NCI-H2227 (cell line): Measurements from ENCODE around the gene ARPC5L.

Source experiments
- DNase-seq: peaks from one replicate; lab custom pipeline; 2025; ENCODE audit not compliant: unreplicated experiment; lab: John Stamatoyannopoulos, UW

The ARPC5L gene

GRCh38 chr9:124863371-124863871 lies 1.5 kb downstream of the ARPC5L start:
- DNase-seq: no peak

DNA sequence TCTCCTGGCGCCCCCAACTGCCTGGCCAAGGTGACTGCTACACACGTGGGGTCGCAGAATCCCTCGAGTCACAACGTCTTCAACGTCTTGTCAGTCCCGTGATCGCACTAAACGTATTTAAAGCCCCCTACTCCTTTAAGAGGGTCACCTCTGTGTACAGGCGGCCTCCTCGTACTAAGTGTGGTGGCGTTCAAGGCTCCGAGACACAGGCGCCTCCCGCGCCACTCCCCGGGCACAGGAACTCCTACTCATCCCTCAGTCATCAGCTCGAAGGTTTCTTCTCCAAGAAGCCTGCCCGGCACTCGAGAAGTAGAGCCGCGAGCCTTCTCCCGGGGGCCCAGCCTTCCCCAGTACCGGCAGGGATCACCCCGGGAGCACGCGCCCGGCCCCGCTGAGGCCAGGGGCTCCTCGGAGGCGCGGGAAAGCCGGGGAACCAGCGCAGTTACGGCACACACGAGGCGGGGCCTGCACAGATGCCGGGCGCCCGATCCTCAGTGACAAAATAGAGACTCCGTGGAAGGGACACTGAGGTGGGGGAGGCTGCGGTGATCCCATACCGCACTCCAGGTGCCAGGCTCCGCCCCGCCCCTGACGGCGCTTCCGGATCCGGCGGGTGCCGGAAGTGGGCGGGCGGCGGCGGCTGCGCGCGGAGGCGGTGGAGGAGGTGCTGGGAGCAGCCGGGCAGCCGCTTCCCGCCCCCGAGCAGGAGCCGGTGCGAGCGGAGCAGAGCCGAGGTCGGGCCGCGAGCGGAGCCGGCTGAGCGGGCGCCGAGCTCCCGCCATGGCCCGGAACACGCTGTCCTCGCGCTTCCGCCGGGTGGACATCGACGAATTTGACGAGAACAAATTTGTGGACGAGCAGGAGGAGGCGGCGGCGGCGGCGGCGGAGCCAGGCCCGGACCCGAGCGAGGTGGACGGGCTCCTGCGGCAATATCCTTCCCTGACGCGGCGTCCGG lies 6.9 kb downstream of the ARPC5L start:
- peak; percentile 90 for DNase-seq

- no peak for DNase-seq
Observed at GRCh38 chr9:124869466-124869985, 7.6 kb downstream of the ARPC5L start.

- DNase-seq: peak; percentile 26
Observed at GRCh38 chr9:124869986-124870560, 8.1 kb downstream of the ARPC5L start.

- no peak for DNase-seq
Observed at GRCh38 chr9:124870723-124871122, 8.8 kb downstream of the ARPC5L start.

- no peak for DNase-seq
Observed at GRCh38 chr9:124871156-124871561, 9.2 kb downstream of the ARPC5L start.

DNA sequence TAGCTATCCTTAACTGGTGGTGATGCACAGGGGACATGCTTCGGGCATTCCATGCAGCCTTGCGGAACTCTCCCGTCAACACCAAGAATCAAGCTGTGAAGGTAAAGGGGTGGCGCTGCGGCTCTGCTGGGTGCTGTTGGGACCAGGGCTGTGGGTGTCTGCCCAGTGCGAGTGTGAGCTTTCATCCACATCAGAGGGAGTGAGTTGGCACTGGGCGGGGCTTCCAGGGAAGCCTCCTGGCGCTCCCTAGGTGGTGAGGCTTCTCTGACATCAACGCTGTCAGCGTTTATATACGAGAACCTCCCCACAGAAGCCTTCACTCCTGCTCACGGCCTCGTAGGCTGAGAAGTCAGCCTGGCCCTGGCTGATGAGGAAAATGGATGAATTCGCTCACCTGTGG lies 11.7 kb downstream of the ARPC5L start:
- DNase-seq: peak; percentile 21

DNA sequence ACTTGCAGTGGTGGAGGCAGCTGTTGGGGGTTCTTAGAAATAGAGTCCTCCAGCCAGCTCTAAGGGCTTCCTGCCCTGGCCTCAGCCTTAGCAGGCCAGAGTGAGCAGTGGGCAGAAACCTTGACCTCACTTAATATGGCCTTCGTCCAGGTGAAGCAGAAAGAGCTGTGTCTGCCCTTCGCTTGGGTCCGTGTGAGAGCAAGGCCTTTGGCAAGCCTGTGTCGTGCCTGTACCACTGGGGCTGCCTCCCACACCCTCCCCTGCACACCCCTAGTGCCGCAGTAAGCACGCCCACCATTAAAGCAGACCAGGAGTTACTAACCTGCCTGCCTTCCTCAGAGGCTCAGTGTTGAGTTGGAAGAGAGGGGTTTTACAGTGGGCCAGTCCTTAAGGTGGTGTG lies 13.6 kb downstream of the ARPC5L start:
- DNase-seq: no peak

DNA sequence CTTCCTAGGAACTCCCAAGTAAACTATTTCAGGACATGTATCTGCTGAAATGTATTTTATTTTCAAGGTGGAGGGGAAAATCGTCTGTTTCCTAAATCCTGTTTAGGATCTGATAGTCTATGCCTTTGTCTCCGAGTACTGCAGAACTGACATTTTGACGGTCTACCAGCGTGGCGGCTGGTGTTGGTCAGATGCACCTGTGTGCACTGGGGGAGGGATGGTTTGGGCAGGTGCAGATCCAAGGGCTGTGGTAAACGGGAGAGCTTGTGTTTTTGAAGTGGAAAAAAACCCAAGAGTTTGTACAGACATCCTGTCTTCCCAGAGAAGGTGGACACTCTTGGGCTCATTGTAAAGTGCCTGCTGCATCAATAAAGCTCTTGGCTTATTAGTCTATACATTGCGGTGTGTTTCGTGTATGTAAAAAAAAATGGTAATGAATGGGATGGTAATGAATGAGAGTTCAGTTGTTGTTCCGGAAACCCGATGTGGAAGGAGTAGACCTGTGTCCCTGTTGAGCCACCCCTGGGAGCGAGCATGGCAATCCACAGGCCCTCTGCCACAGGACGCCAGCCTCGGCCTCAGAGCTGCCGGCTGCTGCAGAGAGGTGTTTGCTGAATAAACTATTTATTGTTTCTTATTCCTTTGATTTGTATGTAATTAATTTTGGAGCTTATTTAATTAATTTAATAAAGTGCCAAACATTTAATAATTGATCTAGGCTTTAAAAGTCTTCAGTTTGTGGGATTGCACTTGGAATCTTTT lies 15.3 kb downstream of the ARPC5L start:
- DNase-seq: no peak

GRCh38 chr9:124878021-124878420 lies 16.1 kb downstream of the ARPC5L start:
- DNase-seq: no peak

DNA sequence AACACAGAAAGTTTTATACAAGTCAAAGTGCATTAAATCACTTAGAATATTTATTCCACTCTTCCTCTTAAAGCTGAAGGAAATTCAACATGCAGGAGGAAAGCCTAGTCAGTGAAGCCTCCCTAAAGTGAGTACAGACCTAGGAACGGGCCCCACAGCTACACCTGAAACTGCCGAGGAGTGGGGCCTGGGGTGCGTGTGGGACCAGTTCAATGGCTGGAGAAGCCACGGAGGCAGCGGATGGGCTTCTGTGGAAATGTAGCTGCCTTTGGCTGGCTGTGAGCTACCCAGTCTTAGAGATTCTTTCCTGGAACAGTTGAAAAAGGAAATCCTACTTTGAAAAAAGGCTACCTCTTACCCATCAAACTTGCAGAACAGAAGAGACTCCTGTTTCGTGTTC lies 16.6 kb downstream of the ARPC5L start:
- DNase-seq: no peak

DNA sequence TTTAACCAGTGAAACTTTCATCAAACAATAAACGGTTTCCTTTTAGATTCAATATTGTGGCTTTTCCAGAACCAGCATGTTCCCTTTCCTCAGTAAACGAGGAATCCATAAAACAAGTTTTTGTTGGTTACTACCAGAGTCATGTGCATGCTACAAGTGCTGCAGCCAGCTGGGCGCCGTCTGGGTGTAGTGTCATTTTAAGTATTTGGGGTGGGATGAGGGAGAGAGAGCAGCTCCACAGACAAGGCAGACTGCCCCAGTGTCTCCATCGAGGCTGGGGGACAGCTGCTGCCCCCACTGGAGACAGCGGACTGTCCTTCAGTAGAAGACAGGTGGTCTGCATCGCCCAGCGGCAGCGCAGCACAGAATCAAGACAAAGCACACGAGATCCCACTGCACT lies 17.3 kb downstream of the ARPC5L start:
- DNase-seq: no peak

DNA sequence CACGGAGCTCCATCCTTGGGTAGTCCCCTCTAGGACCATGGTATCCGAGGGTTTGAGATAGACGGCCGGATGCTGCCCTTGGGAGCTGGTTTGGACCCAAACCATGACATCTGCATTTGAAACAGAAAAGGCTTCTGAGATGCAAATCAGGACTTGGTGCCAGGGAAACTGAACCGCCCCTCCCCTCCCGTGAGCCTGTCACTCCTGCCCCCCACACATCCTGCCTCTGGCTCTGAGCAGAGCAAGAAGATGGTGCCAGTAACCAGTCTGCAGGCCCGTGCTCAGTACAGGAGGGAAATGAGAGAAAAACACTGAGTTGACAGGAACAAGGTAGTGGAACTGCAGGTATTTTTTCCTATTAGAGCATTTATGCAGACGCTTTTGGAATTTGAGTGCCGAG lies 18.6 kb downstream of the ARPC5L start:
- DNase-seq: no peak

DNA sequence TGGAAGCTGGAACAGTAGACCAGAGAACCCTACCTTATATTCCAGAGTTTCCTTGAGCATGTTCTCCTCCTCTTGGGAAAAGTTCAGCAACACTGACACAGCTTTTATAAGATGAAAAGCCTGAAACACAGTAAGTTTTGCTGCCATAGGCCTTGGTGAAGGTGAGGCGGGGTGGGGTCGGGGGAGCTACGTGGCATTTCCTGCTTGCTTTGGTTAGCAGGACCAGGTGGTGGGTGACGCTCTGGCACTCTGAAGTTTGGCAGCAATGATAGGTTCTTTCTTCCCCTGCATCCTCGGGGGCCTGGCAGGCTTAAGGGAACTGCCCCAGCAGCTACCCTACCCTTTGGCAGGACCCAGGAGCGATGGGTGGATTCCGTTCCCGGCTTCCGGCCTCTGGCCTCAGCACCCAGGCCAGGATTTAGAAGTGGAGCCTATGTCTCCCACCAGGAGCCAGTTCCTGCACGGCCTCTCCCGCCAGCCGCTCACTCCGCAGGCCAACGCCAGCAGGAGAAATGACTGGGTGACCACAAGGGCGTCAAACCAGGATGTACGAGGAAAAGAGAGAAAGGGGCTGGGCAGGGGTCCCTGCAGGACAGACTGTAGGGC lies 19.3 kb downstream of the ARPC5L start:
- DNase-seq: no peak

DNA sequence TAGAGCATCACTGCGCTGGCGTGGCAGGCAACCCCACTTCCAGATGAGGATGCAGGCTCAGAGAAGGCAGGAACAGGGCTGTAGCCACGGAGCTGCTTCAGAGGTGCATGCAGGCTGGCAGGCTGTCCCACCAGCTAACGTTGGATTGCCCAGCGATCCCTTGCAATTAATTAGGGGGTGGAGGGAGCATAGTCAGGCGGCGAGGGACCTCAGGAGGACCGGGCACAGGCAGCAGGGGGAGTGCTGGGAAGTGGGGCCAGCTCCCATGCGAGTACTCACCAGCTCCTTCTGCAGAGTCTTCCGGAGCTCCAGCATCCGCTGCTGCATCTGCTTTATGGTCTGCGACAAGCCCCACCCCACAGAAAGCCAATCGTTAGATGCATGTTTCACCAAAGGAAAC lies 20.3 kb downstream of the ARPC5L start:
- DNase-seq: no peak

GRCh38 chr9:124884376-124884775 lies 22.4 kb downstream of the ARPC5L start:
- no peak for DNase-seq

DNA sequence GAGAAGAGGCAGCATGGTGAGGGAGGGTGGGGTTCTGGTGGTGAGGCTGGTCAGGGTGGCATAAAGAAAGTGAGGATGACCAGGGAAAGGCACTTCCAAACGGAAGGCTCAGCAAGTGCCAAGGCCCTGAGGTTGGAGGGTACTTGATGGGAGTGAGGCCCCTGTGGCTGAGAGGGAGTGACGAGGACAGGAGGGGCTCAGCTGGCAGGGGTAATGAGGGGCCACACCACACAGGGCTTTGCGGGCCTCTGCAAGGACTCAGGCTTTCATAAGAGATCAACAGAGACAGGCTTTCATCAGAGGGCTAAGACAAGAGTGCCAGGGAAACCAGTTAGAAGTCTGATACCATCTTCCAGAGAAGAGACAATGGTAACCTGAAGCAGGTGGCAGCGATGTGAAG lies 23.6 kb downstream of the ARPC5L start:
- DNase-seq: no peak

- no peak for DNase-seq
Observed at GRCh38 chr9:124886461-124886860, 24.5 kb downstream of the ARPC5L start.

- DNase-seq: no peak
Observed at GRCh38 chr9:124886866-124887492, 25.0 kb downstream of the ARPC5L start.

GRCh38 chr9:124887832-124888231 lies 25.9 kb downstream of the ARPC5L start:
- DNase-seq: no peak
